ENCODE results near the gene HS3ST5. TPM values are rescaled to one million over a fixed set of nuclear protein-coding genes. Genes with fewer than 3 reads are reported as not detected.

HS3ST5 gene
- total RNA-seq, 4 donors from 2014 or later = not detected

- Histone ChIP-seq H3K36me3 (no peaks in the 10 kb centered on the region), H3K9me3 (no peaks in the 10 kb centered on the region), H3K4me3 (replicated peaks in 1 of 3) (no peak overlapping the region), H3K27me3 (no peaks in the 10 kb centered on the region), H3K27ac (no peak overlapping the region), H3K4me1 (no peaks in the 10 kb centered on the region)
- intact Hi-C loops (cut with DNase I) = no loop called here
- DNase-seq = no peak
- TF ChIP-seq POLR2A (IDR thresholded peaks at IDR 0.05) = no peak
- TF ChIP-seq, protein P1, sequence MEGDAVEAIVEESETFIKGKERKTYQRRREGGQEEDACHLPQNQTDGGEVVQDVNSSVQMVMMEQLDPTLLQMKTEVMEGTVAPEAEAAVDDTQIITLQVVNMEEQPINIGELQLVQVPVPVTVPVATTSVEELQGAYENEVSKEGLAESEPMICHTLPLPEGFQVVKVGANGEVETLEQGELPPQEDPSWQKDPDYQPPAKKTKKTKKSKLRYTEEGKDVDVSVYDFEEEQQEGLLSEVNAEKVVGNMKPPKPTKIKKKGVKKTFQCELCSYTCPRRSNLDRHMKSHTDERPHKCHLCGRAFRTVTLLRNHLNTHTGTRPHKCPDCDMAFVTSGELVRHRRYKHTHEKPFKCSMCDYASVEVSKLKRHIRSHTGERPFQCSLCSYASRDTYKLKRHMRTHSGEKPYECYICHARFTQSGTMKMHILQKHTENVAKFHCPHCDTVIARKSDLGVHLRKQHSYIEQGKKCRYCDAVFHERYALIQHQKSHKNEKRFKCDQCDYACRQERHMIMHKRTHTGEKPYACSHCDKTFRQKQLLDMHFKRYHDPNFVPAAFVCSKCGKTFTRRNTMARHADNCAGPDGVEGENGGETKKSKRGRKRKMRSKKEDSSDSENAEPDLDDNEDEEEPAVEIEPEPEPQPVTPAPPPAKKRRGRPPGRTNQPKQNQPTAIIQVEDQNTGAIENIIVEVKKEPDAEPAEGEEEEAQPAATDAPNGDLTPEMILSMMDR (IDR thresholded peaks at IDR 0.05) = no peak
- 91 to 96% methylated on average over 4 of the region's 4 CpGs for WGBS, 2 donors
These were observed 181.9 kb downstream of the HS3ST5 start for GRCh38 chr6:114160881-114161280.

GRCh38 chr6:114159727-114160126, 183.1 kb downstream of the HS3ST5 start:
- TF ChIP-seq, protein P1 (IDR thresholded peaks at IDR 0.05) = no peak
- TF ChIP-seq POLR2A (IDR thresholded peaks at IDR 0.05) = no peak
- no peak overlapping the region for H3K27ac ChIP-seq
- intact Hi-C loops (cut with DNase I) = no loop called here
- no peaks in the 10 kb centered on the region for H3K36me3 ChIP-seq
- no peaks in the 10 kb centered on the region for H3K27me3 ChIP-seq
- H3K9me3 ChIP-seq = no peaks in the 10 kb centered on the region
- DNase-seq = no peak
- no peak overlapping the region for H3K4me3 ChIP-seq (replicated peaks in 1 of 3)
- H3K4me1 ChIP-seq = no peaks in the 10 kb centered on the region

DNA sequence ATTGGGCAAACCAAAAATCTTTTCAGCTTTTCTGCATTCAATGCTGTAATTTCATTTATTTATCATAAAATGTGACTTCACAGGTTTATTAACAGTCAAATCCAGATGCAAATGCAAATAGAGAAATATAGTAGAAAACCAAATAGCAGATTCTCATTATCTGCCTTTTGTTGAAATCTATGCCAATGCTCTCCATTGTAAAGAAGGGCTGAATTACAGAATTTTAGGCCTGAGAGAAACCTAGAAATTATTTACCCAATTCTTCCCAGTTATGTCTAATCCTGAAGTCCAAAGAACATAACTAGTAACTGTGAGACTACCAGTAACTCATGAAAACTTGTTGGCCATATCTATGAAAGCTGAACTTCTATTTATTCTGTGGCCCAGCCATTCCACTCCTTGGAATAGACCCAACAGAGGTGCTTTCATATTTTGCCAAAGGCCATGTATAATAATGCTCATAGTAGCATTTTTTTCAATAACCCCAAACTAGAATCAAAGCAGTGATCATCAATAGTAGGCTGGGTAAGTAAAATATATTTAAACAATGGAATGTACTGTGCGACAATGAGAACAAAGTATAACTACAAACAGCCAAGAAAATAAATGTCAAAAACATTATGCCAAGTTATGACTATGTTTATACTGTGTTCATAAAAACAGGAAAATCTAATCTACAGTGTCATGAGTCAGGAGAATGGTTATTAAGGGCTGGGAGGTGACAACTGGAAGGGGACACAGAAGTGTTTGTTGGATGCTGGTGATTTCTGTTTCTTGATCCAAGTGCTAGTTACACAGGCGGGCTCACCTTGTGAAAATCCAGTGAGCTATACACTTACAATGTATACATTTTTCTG, 183.8 kb downstream of the HS3ST5 start:
- Histone ChIP-seq H3K9me3 (no peaks in the 10 kb centered on the region), H3K36me3 (no peaks in the 10 kb centered on the region), H3K4me3 (replicated peaks in 1 of 3) (no peak overlapping the region), H3K27me3 (no peaks in the 10 kb centered on the region), H3K4me1 (no peaks in the 10 kb centered on the region), H3K27ac (no peak overlapping the region)
- 84 to 93% methylated on average over 2 of the region's 2 CpGs for WGBS, 2 donors
- intact Hi-C loops (cut with DNase I) = no loop called here
- TF ChIP-seq, protein P1 (IDR thresholded peaks at IDR 0.05) = no peak
- TF ChIP-seq POLR2A (IDR thresholded peaks at IDR 0.05) = no peak
- DNase-seq = no peak

DNA sequence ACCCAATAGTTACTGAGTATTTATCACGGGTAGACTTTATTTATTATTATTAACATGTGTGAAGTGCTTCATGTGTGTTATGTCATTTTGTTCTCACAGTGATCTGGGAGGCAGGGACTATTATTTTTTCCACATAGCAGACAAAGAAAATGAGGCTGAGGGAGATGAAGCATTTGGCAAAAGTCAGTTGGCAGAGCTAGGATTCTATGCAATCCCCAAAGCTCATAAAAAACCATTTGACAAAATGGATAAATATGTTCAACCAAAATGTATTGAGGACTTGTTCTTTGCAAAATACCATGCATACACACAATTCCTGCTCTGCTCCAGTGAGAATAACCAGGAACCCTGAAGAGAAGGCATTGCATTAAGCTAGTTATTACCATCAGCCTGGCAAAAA, 184.4 kb downstream of the HS3ST5 start:
- DNase-seq = no peak
- H3K27me3 ChIP-seq = no peaks in the 10 kb centered on the region
- H3K27ac ChIP-seq = no peak overlapping the region
- H3K9me3 ChIP-seq = no peaks in the 10 kb centered on the region
- H3K4me1 ChIP-seq = no peaks in the 10 kb centered on the region
- TF ChIP-seq, protein P1 (IDR thresholded peaks at IDR 0.05) = no peak
- no peak for TF ChIP-seq POLR2A (IDR thresholded peaks at IDR 0.05)
- H3K4me3 ChIP-seq (replicated peaks in 1 of 3) = no peak overlapping the region
- intact Hi-C loops (cut with DNase I) = no loop called here
- H3K36me3 ChIP-seq = no peaks in the 10 kb centered on the region
- 67 to 76% methylated on average over 1 of the region's 1 CpG for WGBS, 2 donors

DNA sequence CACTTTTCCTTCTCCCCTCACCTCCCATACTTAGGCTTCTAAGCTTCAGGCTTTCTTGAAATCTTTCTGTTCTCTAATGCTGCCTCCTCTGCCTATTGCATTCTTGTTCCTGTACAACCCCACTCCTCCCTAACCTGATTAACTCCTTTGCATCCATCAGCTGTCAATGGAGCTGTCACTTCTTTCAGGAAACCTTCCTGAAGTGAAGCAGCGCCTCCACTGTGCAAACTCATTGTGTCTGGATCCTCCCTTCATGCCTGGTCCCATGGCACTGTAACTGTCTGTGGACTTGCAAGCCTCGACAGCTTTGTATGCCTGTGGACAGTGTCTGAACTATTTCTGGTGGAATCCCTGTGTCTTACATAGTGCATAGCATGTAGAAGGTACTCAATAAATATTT, 185.0 kb downstream of the HS3ST5 start:
- Histone ChIP-seq H3K4me3 (replicated peaks in 1 of 3) (no peak overlapping the region), H3K4me1 (no peaks in the 10 kb centered on the region), H3K9me3 (no peaks in the 10 kb centered on the region), H3K27ac (no peak overlapping the region), H3K27me3 (no peaks in the 10 kb centered on the region), H3K36me3 (no peaks in the 10 kb centered on the region)
- TF ChIP-seq POLR2A (IDR thresholded peaks at IDR 0.05) = no peak
- TF ChIP-seq, protein P1 (IDR thresholded peaks at IDR 0.05) = no peak
- intact Hi-C loops (cut with DNase I) = no loop called here
- DNase-seq = no peak
- 72 to 83% methylated on average over 2 of the region's 2 CpGs for WGBS, 2 donors

All from thyroid gland (tissue), 4 donors.